Femur (tissue), 1 donor: ENCODE measurements around the gene ORM2.
A peak's percentile ranks its signal among the peaks of the same experiment; 100 is the strongest.

Experiments
- DNase-seq: peaks from one replicate; pipeline ENCODE4 v3.0.0-alpha.2; 2017

The ORM2 gene

GRCh38 chr9:114373960-114374730 is 44.5 kb downstream of the ORM2 start:
- DNase-seq: no peak

- DNase-seq: no peak
Observed at GRCh38 chr9:114374936-114375335, 45.3 kb downstream of the ORM2 start.

- peak; percentile 1 for DNase-seq
Observed at GRCh38 chr9:114375386-114376175, 45.9 kb downstream of the ORM2 start.

GRCh38 chr9:114376586-114377445 is 47.1 kb downstream of the ORM2 start:
- peak; percentile 12 for DNase-seq

- DNase-seq: no peak
Observed at GRCh38 chr9:114378016-114378415, 48.3 kb downstream of the ORM2 start.

GRCh38 chr9:114378883-114379282 is 49.2 kb downstream of the ORM2 start:
- no peak for DNase-seq
